Testis (tissue), 3 donors: ENCODE results near the gene RARA. TPM values are rescaled to one million over a fixed set of nuclear protein-coding genes. Genes with fewer than 3 reads are reported as not detected.

Experiments
- DNase-seq: peaks from one replicate; pipeline ENCODE4 v3.0.0-alpha.2; 2019
- H3K27ac ChIP-seq, 2 donors: fragments of 200-600 bp; sonication (generic); one replicate each; pipeline ENCODE4 v1.5.1; 2019
- H3K27me3 ChIP-seq: fragments of 200-600 bp; sonication (generic); one replicate; pipeline ENCODE4 v1.5.1; 2019
- H3K36me3 ChIP-seq: fragments of 200-600 bp; sonication (generic); one replicate; pipeline ENCODE4 v1.5.1; 2017; ENCODE audit warnings: low read depth; ENCODE audit errors: missing control alignments
- H3K4me1 ChIP-seq: fragments of 200-600 bp; sonication (generic); one replicate; pipeline ENCODE4 v1.5.1; 2019
- H3K4me3 ChIP-seq, 2 donors: fragments of 200-600 bp; sonication (generic); one replicate each; pipeline ENCODE4 v1.5.1; 2017 to 2019
- H3K9me3 ChIP-seq: fragments of 200-600 bp; sonication (generic); one replicate; pipeline ENCODE4 v1.5.1; 2017
- CTCF ChIP-seq, 3 experiments: fragments of 450-650 bp in 2 of 3; fragments of 200-600 bp in 1 of 3; sonication (generic) in 1 of 3; IDR thresholded peaks; one replicate each; pipeline ENCODE4 v1.5.1; 2016 to 2019; ENCODE audit warnings: antibody characterized with exemption in 3 of 3, mild to moderate bottlenecking in 2 of 3, moderate library complexity in 1 of 3
- POLR2A ChIP-seq: fragments of 450-650 bp; IDR thresholded peaks from one replicate; pipeline ENCODE4 v1.6.1; 2017; ENCODE audit warnings: antibody characterized with exemption, mild to moderate bottlenecking, moderate library complexity
- WGBS, 2 donors: methylation state at CpG; one replicate each; pipeline ENCODE4 v1.1.5; 2018; 5-methylcytosine and 5-hydroxymethylcytosine counted together
- intact Hi-C: fragments of 100-400 bp; cut with DNase I; formaldehyde crosslinking; loops from one replicate; pipeline ENCODE4 v1.15.1; 2023; ENCODE audit warnings: low total_unique reads
- polyA plus RNA-seq: library from polyadenylated mRNA; stranded (reverse); fragments of 350-450 nt; fragmentation: Illumina TruSeq; extraction: RNeasy Lipid Tissue Mini Kit (QIAGEN cat#74804); gene quantifications from one replicate; pipeline ENCODE4 v1.2.3, GENCODE V29; 2014; ENCODE audit warnings: low read depth, low replicate concordance; ENCODE audit not compliant: insufficient read depth
- total RNA-seq, 2 donors: library from RNA; depleted of rRNA; stranded (reverse); fragments of >200 nt; gene quantifications; one replicate each; pipeline ENCODE4 v1.2.3, GENCODE V29; 2016

Gene RARA
- total and polyA plus RNA-seq, 3 donors from 2014 or later: 49.8 to 66.0 (median 65.5) TPM

- 0 to 1% methylated on average over 6 to 44 of the region's 45 CpGs for WGBS, 2 donors
- no peaks in the 10 kb centered on the region for H3K36me3 ChIP-seq
- peak overlapping the region; percentile 44 to 74 for H3K4me3 ChIP-seq
- intact Hi-C loops: no loop called here
- H3K4me1 ChIP-seq: peaks cover 77% of the 10 kb centered on the region
- no peak for TF ChIP-seq POLR2A
- TF ChIP-seq CTCF (IDR thresholded peaks at IDR 0.05): no peak
- peak; percentile 66 for DNase-seq
- peak overlapping the region; percentile 83 to 97 for H3K27ac ChIP-seq
- H3K27me3 ChIP-seq: no peaks in the 10 kb centered on the region
- no peaks in the 10 kb centered on the region for H3K9me3 ChIP-seq
These were observed 36.4 kb downstream of the RARA start for GRCh38 chr17:40345161-40345993.

- TF ChIP-seq CTCF (IDR thresholded peaks at IDR 0.05): no peak
- no peak for TF ChIP-seq POLR2A
- no peaks in the 10 kb centered on the region for H3K36me3 ChIP-seq
- WGBS, 2 donors: 26 to 37% methylated on average over 11 of the region's 11 CpGs
- no peak for DNase-seq
- H3K4me3 ChIP-seq: peak overlapping the region in 1 of 2 donors; percentile 74
- H3K4me1 ChIP-seq: peaks cover 73% of the 10 kb centered on the region
- H3K9me3 ChIP-seq: no peaks in the 10 kb centered on the region
- intact Hi-C loops: no loop called here
- H3K27ac ChIP-seq: peak overlapping the region; percentile 83 to 97
- H3K27me3 ChIP-seq: no peaks in the 10 kb centered on the region
These were observed 37.2 kb downstream of the RARA start for GRCh38 chr17:40345994-40346764.

GRCh38 chr17:40346765-40347158 lies 37.8 kb downstream of the RARA start:
- Histone ChIP-seq H3K4me1 (peaks cover 78% of the 10 kb centered on the region), H3K36me3 (no peaks in the 10 kb centered on the region), H3K27me3 (no peaks in the 10 kb centered on the region), H3K27ac (peak overlapping the region; percentile 83 to 97), H3K4me3 (no peak overlapping the region), H3K9me3 (no peaks in the 10 kb centered on the region)
- DNase-seq: no peak
- no peak for TF ChIP-seq POLR2A
- no peak for TF ChIP-seq CTCF (IDR thresholded peaks at IDR 0.05)
- 36 to 60% methylated on average over 1 of the region's 1 CpG for WGBS, 2 donors
- intact Hi-C loops: no loop called here

GRCh38 chr17:40347319-40348135 lies 38.5 kb downstream of the RARA start:
- H3K27ac ChIP-seq: peak overlapping the region; percentile 83 to 97
- no peak for TF ChIP-seq POLR2A
- no peak for TF ChIP-seq CTCF (IDR thresholded peaks at IDR 0.05)
- H3K36me3 ChIP-seq: no peaks in the 10 kb centered on the region
- no peak overlapping the region for H3K4me3 ChIP-seq
- H3K9me3 ChIP-seq: no peaks in the 10 kb centered on the region
- H3K4me1 ChIP-seq: peaks cover 84% of the 10 kb centered on the region
- 25 to 38% methylated on average over 7 to 9 of the region's 9 CpGs for WGBS, 2 donors
- intact Hi-C loops: no loop called here
- no peaks in the 10 kb centered on the region for H3K27me3 ChIP-seq
- DNase-seq: no peak
